ENCODE measurements around the gene OTOG. TPM values are rescaled to one million over a fixed set of nuclear protein-coding genes. Genes with fewer than 3 reads are reported as not detected.

The OTOG gene
- total RNA-seq, 1 donor from 2014 or later, result not detected

DNA sequence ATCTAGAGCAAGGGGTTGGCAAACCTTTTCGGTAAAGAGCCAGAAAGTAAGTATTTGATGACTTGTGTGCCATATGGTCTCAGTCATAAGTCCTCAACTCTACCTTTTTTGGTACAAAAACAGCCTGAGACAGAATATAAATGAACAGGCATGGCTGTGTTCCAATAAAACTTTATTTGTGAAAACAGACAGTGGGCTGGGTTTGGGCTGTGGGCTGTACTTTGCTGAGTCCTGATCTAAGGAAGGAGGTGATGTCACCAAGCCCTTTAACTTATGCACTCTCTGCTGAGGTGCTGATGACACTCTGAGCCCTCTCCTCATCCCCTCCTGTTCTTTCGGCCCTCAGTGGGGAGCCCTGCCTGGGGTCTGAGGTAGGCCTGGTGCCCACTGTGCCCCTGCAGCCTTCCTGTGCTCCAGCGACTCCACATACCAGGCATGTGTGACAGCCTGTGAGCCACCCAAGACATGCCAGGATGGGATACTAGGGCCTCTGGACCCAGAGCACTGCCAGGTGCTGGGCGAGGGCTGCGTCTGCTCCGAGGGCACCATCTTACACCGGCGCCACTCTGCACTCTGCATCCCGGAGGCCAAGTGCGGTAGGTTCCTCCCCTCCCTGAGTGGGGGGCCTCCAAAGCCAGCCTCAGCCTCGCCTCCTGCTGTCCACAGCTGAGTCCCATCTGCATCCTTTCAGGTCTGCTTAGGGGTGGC, 86.4 kb downstream of the OTOG start:
- Mint-ChIP-seq H3K4me3 (ENCODE audit: unreplicated experiment) (no peak overlapping the region), H3K36me3 (ENCODE audit: unreplicated experiment) (no peaks in the 10 kb centered on the region), H3K27me3 (ENCODE audit: unreplicated experiment) (no peaks in the 10 kb centered on the region), H3K27ac (ENCODE audit: unreplicated experiment) (no peak overlapping the region), H3K9me3 (ENCODE audit: unreplicated experiment) (peaks cover 1% of the 10 kb centered on the region), H3K4me1 (ENCODE audit: low read depth, unreplicated experiment) (no peaks in the 10 kb centered on the region)
- TF ChIP-seq CTCF (IDR thresholded peaks at IDR 0.05; ENCODE audit: partially characterized antibody, unreplicated experiment), result no peak
- no peak for DNase-seq

GRCh38 chr11:17633987-17634775, 87.1 kb downstream of the OTOG start:
- no peak for TF ChIP-seq CTCF (IDR thresholded peaks at IDR 0.05; ENCODE audit: partially characterized antibody, unreplicated experiment)

GRCh38 chr11:17634776-17635550, 87.9 kb downstream of the OTOG start:
- Mint-ChIP-seq H3K27ac (ENCODE audit: unreplicated experiment) (no peak overlapping the region), H3K36me3 (ENCODE audit: unreplicated experiment) (peaks cover 7% of the 10 kb centered on the region), H3K4me3 (ENCODE audit: unreplicated experiment) (no peak overlapping the region), H3K4me1 (ENCODE audit: low read depth, unreplicated experiment) (no peaks in the 10 kb centered on the region), H3K9me3 (ENCODE audit: unreplicated experiment) (peaks cover 3% of the 10 kb centered on the region), H3K27me3 (ENCODE audit: unreplicated experiment) (peaks cover 5% of the 10 kb centered on the region)
- no peak for TF ChIP-seq CTCF (IDR thresholded peaks at IDR 0.05; ENCODE audit: partially characterized antibody, unreplicated experiment)
- DNase-seq, result no peak

More at GRCh38 chr11:17633987-17634775, 87.1 kb downstream of the OTOG start:
- Mint-ChIP-seq H3K4me1 (ENCODE audit: low read depth, unreplicated experiment) (no peaks in the 10 kb centered on the region), H3K36me3 (ENCODE audit: unreplicated experiment) (no peaks in the 10 kb centered on the region), H3K27ac (ENCODE audit: unreplicated experiment) (no peak overlapping the region), H3K9me3 (ENCODE audit: unreplicated experiment) (peaks cover 1% of the 10 kb centered on the region), H3K4me3 (ENCODE audit: unreplicated experiment) (no peak overlapping the region), H3K27me3 (ENCODE audit: unreplicated experiment) (no peaks in the 10 kb centered on the region)
- DNase-seq, result no peak

DNA sequence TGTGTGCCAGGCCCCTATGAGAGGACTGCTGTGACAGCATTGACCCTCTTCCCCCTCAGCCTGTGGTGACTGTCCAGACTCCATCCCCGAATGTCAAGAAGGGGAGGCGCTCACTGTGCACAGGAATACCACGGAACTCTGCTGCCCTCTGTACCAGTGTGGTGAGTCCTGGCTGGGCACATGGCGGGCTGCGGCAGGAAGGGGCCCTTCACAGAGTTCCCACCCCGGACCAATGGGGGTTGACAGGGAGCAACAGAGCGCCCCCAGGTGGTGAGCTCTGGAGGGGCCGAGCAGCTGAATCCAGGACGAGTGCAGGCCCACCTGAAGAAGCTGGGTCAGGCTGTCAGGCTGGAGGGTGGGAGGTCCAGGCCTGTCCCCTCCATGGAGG, 88.5 kb downstream of the OTOG start:
- DNase-seq, result no peak
- Mint-ChIP-seq H3K27ac (ENCODE audit: unreplicated experiment) (no peak overlapping the region), H3K9me3 (ENCODE audit: unreplicated experiment) (peaks cover 3% of the 10 kb centered on the region), H3K27me3 (ENCODE audit: unreplicated experiment) (peaks cover 5% of the 10 kb centered on the region), H3K4me3 (ENCODE audit: unreplicated experiment) (no peak overlapping the region), H3K4me1 (ENCODE audit: low read depth, unreplicated experiment) (no peaks in the 10 kb centered on the region), H3K36me3 (ENCODE audit: unreplicated experiment) (peaks cover 8% of the 10 kb centered on the region)
- no peak for TF ChIP-seq CTCF (IDR thresholded peaks at IDR 0.05; ENCODE audit: partially characterized antibody, unreplicated experiment)

All from glutamatergic neuron (in vitro differentiated cells).